PC-3 (cell line): ENCODE data around the gene DZANK1. TPM values are rescaled to one million over a fixed set of nuclear protein-coding genes. Genes with fewer than 3 reads are reported as not detected.

Experiments
- ATAC-seq: fragments of 200-7000 bp; cut with Tn5 transposase; 2 replicates; pipeline ENCODE4 v1.9.1; 2020; ENCODE audit warnings: mild to moderate bottlenecking, moderate library complexity
- BruUV-seq: library from RNA; stranded (reverse); fragments of 400-500 nt; replicated peaks from 2 replicates; lab custom pipeline; 2021; lab: Mats Ljungman, UMichigan
- CTCF ChIA-PET: fragments of 300-600 bp; sonication (Branson Sonifier 250); formaldehyde crosslinking; loops from one replicate; lab custom pipeline; 2022; ENCODE audit warnings: antibody characterized with exemption; lab: Charles Lee
- POLR2A ChIA-PET: fragments of 300-600 bp; sonication (Branson Sonifier 250); formaldehyde crosslinking; loops from one replicate; lab custom pipeline; 2022; ENCODE audit warnings: antibody characterized with exemption; ENCODE audit not compliant: unreplicated experiment; lab: Charles Lee
- DNase-seq: peaks from one replicate; pipeline ENCODE4 v3.0.0-alpha.2; 2015
- H2AFZ ChIP-seq: fragments of 300-600 bp; sonication (generic); 2 replicates; pipeline ENCODE4 v1.6.0; 2016; ENCODE audit warnings: antibody characterized with exemption, low read length
- H3F3A ChIP-seq: fragments of 300-600 bp; sonication (generic); one replicate; pipeline ENCODE4 v1.6.0; 2017; ENCODE audit warnings: antibody characterized with exemption, low read length, control low read depth, mild to moderate bottlenecking; ENCODE audit not compliant: unreplicated experiment
- H3K27ac ChIP-seq: fragments of 300-600 bp; sonication (generic); 2 replicates; pipeline ENCODE4 v1.5.1; 2016; ENCODE audit warnings: mild to moderate bottlenecking, low read length
- H3K27me3 ChIP-seq: fragments of 300-600 bp; sonication (generic); 2 replicates; pipeline ENCODE4 v1.6.1; 2016; ENCODE audit warnings: low read length, mixed read lengths
- H3K36me3 ChIP-seq: fragments of 300-600 bp; sonication (generic); 2 replicates; pipeline ENCODE4 v1.6.1; 2016; ENCODE audit warnings: low read depth, mixed run types, low read length, mixed read lengths
- H3K4me1 ChIP-seq: fragments of 300-600 bp; sonication (generic); 2 replicates; pipeline ENCODE4 v1.5.1; 2016; ENCODE audit warnings: low read length; ENCODE audit not compliant: insufficient read depth
- H3K4me2 ChIP-seq: fragments of 300-600 bp; sonication (generic); 2 replicates; pipeline ENCODE4 v1.6.0; 2016; ENCODE audit warnings: low read length
- H3K4me3 ChIP-seq: fragments of 300-600 bp; sonication (generic); 2 replicates; pipeline ENCODE4 v1.5.1; 2016; ENCODE audit warnings: mild to moderate bottlenecking, low read length, mixed read lengths
- H3K79me2 ChIP-seq: fragments of 300-600 bp; sonication (generic); 2 replicates; pipeline ENCODE4 v1.6.1; 2017; ENCODE audit warnings: low read length, mixed read lengths
- H3K9ac ChIP-seq: fragments of 300-600 bp; sonication (generic); 2 replicates; pipeline ENCODE4 v1.6.0; 2016; ENCODE audit warnings: mild to moderate bottlenecking, low read length
- H3K9me2 ChIP-seq: fragments of 300-600 bp; sonication (generic); replicated peaks from 2 replicates; pipeline ENCODE4 v1.6.1; 2016; ENCODE audit warnings: mixed run types, low read length, mixed read lengths
- H3K9me3 ChIP-seq: fragments of 300-600 bp; sonication (generic); 2 replicates; pipeline ENCODE4 v1.6.1; 2016; ENCODE audit warnings: low read length, mixed read lengths
- H4K20me1 ChIP-seq: fragments of 300-600 bp; sonication (generic); 2 replicates; pipeline ENCODE4 v1.6.1; 2016; ENCODE audit warnings: low read length, mixed read lengths
- CTCF ChIP-seq: fragments of 300-600 bp; sonication (generic); conservative IDR thresholded peaks from 2 replicates; pipeline ENCODE4 v1.5.1; 2017; ENCODE audit warnings: antibody characterized with exemption, low read depth, mild to moderate bottlenecking, low read length
- EZH2 ChIP-seq: fragments of 300-600 bp; sonication (generic); IDR thresholded peaks from one replicate; pipeline ENCODE4 v1.6.1; 2017; ENCODE audit warnings: antibody characterized with exemption, mild to moderate bottlenecking, low read length; ENCODE audit not compliant: unreplicated experiment
- EZH2phosphoT487 ChIP-seq: fragments of 300-600 bp; sonication (generic); IDR thresholded peaks from 2 replicates; pipeline ENCODE4 v1.6.1; 2018; ENCODE audit warnings: mild to moderate bottlenecking, antibody characterized with exemption, low read length, borderline replicate concordance
- intact Hi-C: fragments of 100-400 bp; cut with micrococcal nuclease; formaldehyde crosslinking; loops from 2 replicates; pipeline ENCODE4 v1.9.0; 2023
- total RNA-seq: library from RNA; depleted of rRNA; stranded (reverse); fragments of >200 nt; gene quantifications from 2 replicates; pipeline ENCODE4 v1.2.3, GENCODE V29; 2014

Gene DZANK1
- total RNA-seq, 1 experiment from 2014 or later, result 3.2 TPM

- no peaks in the 10 kb centered on the region for H3K36me3 ChIP-seq
- POLR2A ChIA-PET, result interaction anchor here (0.6 to 1.6 kb wide), 3 partner anchors 10 to 1479 kb away, joined by 5 to 18 read pairs (median 6); partner anchors contain the start of genes DZANK1, POLR3F and SEC23B
- peaks cover 10% of the 10 kb centered on the region for H3K79me2 ChIP-seq
- peaks cover 15% of the 10 kb centered on the region for H3K4me1 ChIP-seq
- peak within 1 kb of the TSS; percentile 89 for H3K4me2 ChIP-seq
- intact Hi-C loops, result no loop called here
- peak; percentile 100 for ATAC-seq
- H3F3A ChIP-seq, result no peaks in the 10 kb centered on the region
- no peaks in the 10 kb centered on the region for H3K27me3 ChIP-seq
- peak within 1 kb of the TSS; percentile 93 for H2AFZ ChIP-seq
- peak within 1 kb of the TSS; percentile 75 for H3K9ac ChIP-seq
- H3K9me2 ChIP-seq, result no peaks in the 10 kb centered on the region
- H3K27ac ChIP-seq, result no peak within 1 kb of the TSS
- no peaks in the 10 kb centered on the region for H3K9me3 ChIP-seq
- no peaks in the 10 kb centered on the region for H4K20me1 ChIP-seq
- TF ChIP-seq CTCF (no peak), EZH2phosphoT487 (no peak), EZH2 (no peak)
- H3K4me3 ChIP-seq, result peak within 1 kb of the TSS; percentile 92
- CTCF ChIA-PET, result interaction anchor here (0.5 kb wide), 1 partner anchor 30 kb away, joined by 3 read pairs; the partner anchor contains the start of gene DZANK1
- peak; percentile 89 for DNase-seq
- BruUV-seq, result TSS peak; percentile 62
Observed at GRCh38 chr20:18496740-18497592, 30.1 kb upstream of the DZANK1 start, which contains the start of gene RBBP9. RBBP9 (minus strand) TSS chr20:18497225; CDS start chr20:18497167, 58 bp downstream.

- intact Hi-C loops, result no loop called here
- peak overlapping the region; percentile 93 for H2AFZ ChIP-seq
- H3K4me2 ChIP-seq, result peak overlapping the region; percentile 89
- no peak overlapping the region for H3K27ac ChIP-seq
- DNase-seq (peak; percentile 13), ATAC-seq (peak; percentile 11)
- no peaks in the 10 kb centered on the region for H3K36me3 ChIP-seq
- no peaks in the 10 kb centered on the region for H3K9me2 ChIP-seq
- TF ChIP-seq CTCF, result no peak
- no TSS peak for BruUV-seq
- ChIA-PET POLR2A (interaction anchor here (1.6 kb wide), 1 partner anchor 11 kb away, joined by 18 read pairs; the partner anchor contains the start of gene SEC23B), CTCF (interaction anchor here (0.6 kb wide), 1 partner anchor 20 kb away, joined by 4 read pairs; no protein-coding TSS in a partner anchor)
- peaks cover 15% of the 10 kb centered on the region for H3K4me1 ChIP-seq
- H3K79me2 ChIP-seq, result peaks cover 10% of the 10 kb centered on the region
- no peaks in the 10 kb centered on the region for H3K27me3 ChIP-seq
- no peaks in the 10 kb centered on the region for H3K9me3 ChIP-seq
- peak overlapping the region; percentile 75 for H3K9ac ChIP-seq
- H3K4me3 ChIP-seq, result peak overlapping the region; percentile 92
- H4K20me1 ChIP-seq, result no peaks in the 10 kb centered on the region
- no peaks in the 10 kb centered on the region for H3F3A ChIP-seq
Observed at GRCh38 chr20:18496042-18496441, 29.2 kb upstream of the DZANK1 start.
